Smooth muscle cell (in vitro differentiated cells): ENCODE measurements around the gene IFT88. TPM values are rescaled to one million over a fixed set of nuclear protein-coding genes. Genes with fewer than 3 reads are reported as not detected.

ENCODE experiments used
- DNase-seq: peaks from one replicate; lab custom pipeline; 2025; ENCODE audit not compliant: unreplicated experiment; lab: John Stamatoyannopoulos, UW
- H2AFZ ChIP-seq: fragments of 200-600 bp; sonication (generic); 2 replicates; pipeline ENCODE4 v1.6.0; 2016; ENCODE audit warnings: antibody characterized with exemption, low read depth, mild to moderate bottlenecking
- H3F3A ChIP-seq: fragments of 200-600 bp; sonication (generic); 2 replicates; pipeline ENCODE4 v1.6.0; 2017; ENCODE audit warnings: antibody characterized with exemption, low read depth
- H3K27ac ChIP-seq: fragments of 200-600 bp; sonication (generic); 2 replicates; pipeline ENCODE4 v1.5.1; 2016; ENCODE audit warnings: low read depth, mild to moderate bottlenecking
- H3K27me3 ChIP-seq: fragments of 200-600 bp; sonication (generic); 2 replicates; pipeline ENCODE4 v1.6.1; 2016; ENCODE audit warnings: low read depth, mild to moderate bottlenecking
- H3K36me3 ChIP-seq: fragments of 200-600 bp; sonication (generic); 2 replicates; pipeline ENCODE4 v1.5.1; 2016; ENCODE audit warnings: low read depth
- H3K4me1 ChIP-seq: fragments of 200-600 bp; sonication (generic); 2 replicates; pipeline ENCODE4 v1.5.1; 2016; ENCODE audit warnings: low read depth
- H3K4me2 ChIP-seq: fragments of 200-600 bp; sonication (generic); 2 replicates; pipeline ENCODE4 v1.6.0; 2016; ENCODE audit warnings: mild to moderate bottlenecking
- H3K4me3 ChIP-seq: fragments of 200-600 bp; sonication (generic); 2 replicates; pipeline ENCODE4 v1.5.1; 2016; ENCODE audit warnings: mild to moderate bottlenecking
- H3K79me2 ChIP-seq: fragments of 200-600 bp; sonication (generic); 2 replicates; pipeline ENCODE4 v1.6.0; 2016; ENCODE audit warnings: low read depth, mild to moderate bottlenecking
- H3K9ac ChIP-seq: fragments of 200-600 bp; sonication (generic); 2 replicates; pipeline ENCODE4 v1.6.0; 2016; ENCODE audit warnings: low read depth
- H3K9me3 ChIP-seq: fragments of 200-600 bp; sonication (generic); replicated peaks from 2 replicates; pipeline ENCODE4 v1.5.1; 2016; ENCODE audit warnings: low read depth
- H4K20me1 ChIP-seq: fragments of 200-600 bp; sonication (generic); 2 replicates; pipeline ENCODE4 v1.6.0; 2016; ENCODE audit warnings: low read depth
- WGBS: methylation state at CpG from one replicate; pipeline ENCODE4 v1.1.7; 2016; ENCODE audit warnings: low lambda C conversion rate; 5-methylcytosine and 5-hydroxymethylcytosine counted together
- polyA plus RNA-seq: library from polyadenylated mRNA; unstranded; fragments of >200 nt; fragmentation: Nextera tagmentation; extraction: Ambion mirVana; gene quantifications from 2 replicates; pipeline ENCODE4 v1.2.1, GENCODE V29; 2016
- total RNA-seq: library from RNA; depleted of rRNA; stranded (reverse); fragments of >200 nt; gene quantifications from 2 replicates; pipeline ENCODE4 v1.2.3, GENCODE V29; 2014
- TF ChIP-seq, protein P1 (sequence below): fragments of 200-600 bp; sonication (generic); IDR thresholded peaks from 2 replicates; pipeline ENCODE4 v1.5.1; 2017; ENCODE audit warnings: borderline replicate concordance, mild to moderate bottlenecking, antibody characterized with exemption; ENCODE audit not compliant: insufficient read depth, poor library complexity, severe bottlenecking

The IFT88 gene
- total and polyA plus RNA-seq, 2 experiments from 2014 or later = 9.0 to 13.4 TPM

GRCh38 chr13:20714161-20714560 is 147.2 kb downstream of the IFT88 start:
- peak overlapping the region; percentile 82 for H3K4me2 ChIP-seq
- no peak overlapping the region for H3K9ac ChIP-seq
- 67% methylated on average over 8 of the region's 8 CpGs for WGBS

GRCh38 chr13:20714563-20715329 is 147.8 kb downstream of the IFT88 start:
- no peaks in the 10 kb centered on the region for H3K36me3 ChIP-seq
- WGBS = 78% methylated on average over 9 of the region's 9 CpGs
- H3F3A ChIP-seq = peaks cover 12% of the 10 kb centered on the region
- H2AFZ ChIP-seq = no peak overlapping the region
- TF ChIP-seq, protein P1, sequence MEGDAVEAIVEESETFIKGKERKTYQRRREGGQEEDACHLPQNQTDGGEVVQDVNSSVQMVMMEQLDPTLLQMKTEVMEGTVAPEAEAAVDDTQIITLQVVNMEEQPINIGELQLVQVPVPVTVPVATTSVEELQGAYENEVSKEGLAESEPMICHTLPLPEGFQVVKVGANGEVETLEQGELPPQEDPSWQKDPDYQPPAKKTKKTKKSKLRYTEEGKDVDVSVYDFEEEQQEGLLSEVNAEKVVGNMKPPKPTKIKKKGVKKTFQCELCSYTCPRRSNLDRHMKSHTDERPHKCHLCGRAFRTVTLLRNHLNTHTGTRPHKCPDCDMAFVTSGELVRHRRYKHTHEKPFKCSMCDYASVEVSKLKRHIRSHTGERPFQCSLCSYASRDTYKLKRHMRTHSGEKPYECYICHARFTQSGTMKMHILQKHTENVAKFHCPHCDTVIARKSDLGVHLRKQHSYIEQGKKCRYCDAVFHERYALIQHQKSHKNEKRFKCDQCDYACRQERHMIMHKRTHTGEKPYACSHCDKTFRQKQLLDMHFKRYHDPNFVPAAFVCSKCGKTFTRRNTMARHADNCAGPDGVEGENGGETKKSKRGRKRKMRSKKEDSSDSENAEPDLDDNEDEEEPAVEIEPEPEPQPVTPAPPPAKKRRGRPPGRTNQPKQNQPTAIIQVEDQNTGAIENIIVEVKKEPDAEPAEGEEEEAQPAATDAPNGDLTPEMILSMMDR = no peak
- H3K9me3 ChIP-seq = no peaks in the 10 kb centered on the region
- no peak for DNase-seq
- H3K27ac ChIP-seq = peak overlapping the region; percentile 84
- peak overlapping the region; percentile 82 for H3K4me2 ChIP-seq
- H3K4me1 ChIP-seq = peaks cover 15% of the 10 kb centered on the region
- H3K27me3 ChIP-seq = peaks cover 3% of the 10 kb centered on the region
- H3K9ac ChIP-seq = no peak overlapping the region
- no peaks in the 10 kb centered on the region for H4K20me1 ChIP-seq
- H3K4me3 ChIP-seq = no peak overlapping the region
- no peaks in the 10 kb centered on the region for H3K79me2 ChIP-seq

More at GRCh38 chr13:20714161-20714560, 147.2 kb downstream of the IFT88 start:
- Histone ChIP-seq H3K9me3 (no peaks in the 10 kb centered on the region), H3K4me3 (no peak overlapping the region), H3K36me3 (no peaks in the 10 kb centered on the region), H2AFZ (no peak overlapping the region), H3K79me2 (no peaks in the 10 kb centered on the region), H3K27ac (peak overlapping the region; percentile 84), H4K20me1 (no peaks in the 10 kb centered on the region), H3K27me3 (no peaks in the 10 kb centered on the region), H3K4me1 (peaks cover 15% of the 10 kb centered on the region), H3F3A (peaks cover 12% of the 10 kb centered on the region)
- TF ChIP-seq, protein P1 = no peak
- DNase-seq = no peak

DNA sequence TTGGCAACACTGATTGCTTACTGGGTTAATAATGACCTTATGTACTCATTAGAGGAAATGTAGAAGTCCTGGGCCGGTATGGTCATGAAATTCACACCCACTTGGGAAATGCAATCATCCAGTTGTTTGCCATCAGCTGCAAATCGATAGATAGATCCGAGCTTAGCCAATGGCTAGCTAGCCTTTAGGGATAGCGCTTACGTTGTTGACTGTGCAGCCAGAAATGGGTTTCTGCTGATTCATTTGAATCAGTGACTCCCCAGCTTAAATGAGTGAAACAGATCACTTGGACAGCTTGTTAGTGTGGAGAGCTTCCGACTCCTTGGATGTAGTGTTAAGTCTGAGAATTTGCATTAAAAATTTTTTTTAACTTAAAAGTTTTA is 148.4 kb downstream of the IFT88 start:
- no peaks in the 10 kb centered on the region for H4K20me1 ChIP-seq
- no peak overlapping the region for H3K4me2 ChIP-seq
- no peak overlapping the region for H3K4me3 ChIP-seq
- 92% methylated on average over 6 of the region's 6 CpGs for WGBS
- TF ChIP-seq, protein P1 = no peak
- peaks cover 8% of the 10 kb centered on the region for H3K27me3 ChIP-seq
- H3K9me3 ChIP-seq = no peaks in the 10 kb centered on the region
- no peak overlapping the region for H3K9ac ChIP-seq
- no peaks in the 10 kb centered on the region for H3K79me2 ChIP-seq
- H3K36me3 ChIP-seq = no peaks in the 10 kb centered on the region
- peaks cover 12% of the 10 kb centered on the region for H3F3A ChIP-seq
- H3K27ac ChIP-seq = no peak overlapping the region
- H2AFZ ChIP-seq = no peak overlapping the region
- H3K4me1 ChIP-seq = peaks cover 15% of the 10 kb centered on the region
- no peak for DNase-seq

- Histone ChIP-seq H3K4me1 (peaks cover 15% of the 10 kb centered on the region), H3K9ac (no peak overlapping the region), H3K27me3 (peaks cover 19% of the 10 kb centered on the region), H3K9me3 (no peaks in the 10 kb centered on the region), H3K36me3 (no peaks in the 10 kb centered on the region), H3K27ac (no peak overlapping the region), H3F3A (peaks cover 12% of the 10 kb centered on the region), H3K79me2 (no peaks in the 10 kb centered on the region), H3K4me3 (no peak overlapping the region), H3K4me2 (no peak overlapping the region), H4K20me1 (no peaks in the 10 kb centered on the region), H2AFZ (no peak overlapping the region)
- 75% methylated on average over 15 of the region's 15 CpGs for WGBS
- TF ChIP-seq, protein P1 = no peak
- DNase-seq = no peak
Measured at GRCh38 chr13:20716951-20717350, 150.0 kb downstream of the IFT88 start.
